HG03175 (cell line): ENCODE measurements around the gene STXBP1.

Source experiments
- ATAC-seq: cut with Tn5 transposase; IDR thresholded peaks from one replicate; pipeline ENCODE4 v1.9.1; 2021; ENCODE audit warnings: mild to moderate bottlenecking, moderate library complexity; ENCODE audit not compliant: unreplicated experiment

The STXBP1 gene

GRCh38 chr9:127712371-127712770, 100.3 kb downstream of the STXBP1 start:
- ATAC-seq = no peak

- no peak for ATAC-seq
Measured at GRCh38 chr9:127712867-127713266, 100.8 kb downstream of the STXBP1 start.

- ATAC-seq = no peak
Measured at GRCh38 chr9:127714020-127714750, 102.1 kb downstream of the STXBP1 start.

GRCh38 chr9:127714951-127715469, 102.9 kb downstream of the STXBP1 start:
- ATAC-seq = peak; percentile 1

GRCh38 chr9:127715470-127716337, 103.6 kb downstream of the STXBP1 start, which contains the start of the genes PTRH1 and TTC16:
Gene PTRH1, minus strand, starts transcription at chr9:127715663. Its CDS starts 24 bp downstream, at chr9:127715639.
Gene TTC16, plus strand, starts transcription at chr9:127716079. Its CDS starts 67 bp downstream, at chr9:127716146.
- peak; percentile 90 for ATAC-seq

- ATAC-seq = no peak
Measured at GRCh38 chr9:127716412-127716811, 104.3 kb downstream of the STXBP1 start.

GRCh38 chr9:127717766-127718165, 105.7 kb downstream of the STXBP1 start:
- no peak for ATAC-seq

GRCh38 chr9:127720031-127720864, 108.2 kb downstream of the STXBP1 start:
- no peak for ATAC-seq

- no peak for ATAC-seq
Measured at GRCh38 chr9:127720865-127721227, 108.8 kb downstream of the STXBP1 start.

GRCh38 chr9:127721391-127721821, 109.3 kb downstream of the STXBP1 start:
- ATAC-seq = no peak

GRCh38 chr9:127722055-127722745, 110.1 kb downstream of the STXBP1 start:
- ATAC-seq = no peak

GRCh38 chr9:127723013-127723412, 110.9 kb downstream of the STXBP1 start:
- no peak for ATAC-seq

GRCh38 chr9:127723444-127723843, 111.4 kb downstream of the STXBP1 start:
- no peak for ATAC-seq

GRCh38 chr9:127724012-127724411, 111.9 kb downstream of the STXBP1 start:
- no peak for ATAC-seq

- no peak for ATAC-seq
Measured at GRCh38 chr9:127726871-127727270, 114.8 kb downstream of the STXBP1 start.

- no peak for ATAC-seq
Measured at GRCh38 chr9:127728808-127729207, 116.7 kb downstream of the STXBP1 start.

- no peak for ATAC-seq
Measured at GRCh38 chr9:127729522-127730256, 117.6 kb downstream of the STXBP1 start.

GRCh38 chr9:127730262-127730661, 118.2 kb downstream of the STXBP1 start:
- ATAC-seq = no peak

- no peak for ATAC-seq
Measured at GRCh38 chr9:127730799-127731410, 118.8 kb downstream of the STXBP1 start.
